ENCODE measurements around the gene COA8. TPM values are rescaled to one million over a fixed set of nuclear protein-coding genes. Genes with fewer than 3 reads are reported as not detected.

Gene COA8
- total RNA-seq, 1 donor from 2014 or later: 42.0 TPM

DNA sequence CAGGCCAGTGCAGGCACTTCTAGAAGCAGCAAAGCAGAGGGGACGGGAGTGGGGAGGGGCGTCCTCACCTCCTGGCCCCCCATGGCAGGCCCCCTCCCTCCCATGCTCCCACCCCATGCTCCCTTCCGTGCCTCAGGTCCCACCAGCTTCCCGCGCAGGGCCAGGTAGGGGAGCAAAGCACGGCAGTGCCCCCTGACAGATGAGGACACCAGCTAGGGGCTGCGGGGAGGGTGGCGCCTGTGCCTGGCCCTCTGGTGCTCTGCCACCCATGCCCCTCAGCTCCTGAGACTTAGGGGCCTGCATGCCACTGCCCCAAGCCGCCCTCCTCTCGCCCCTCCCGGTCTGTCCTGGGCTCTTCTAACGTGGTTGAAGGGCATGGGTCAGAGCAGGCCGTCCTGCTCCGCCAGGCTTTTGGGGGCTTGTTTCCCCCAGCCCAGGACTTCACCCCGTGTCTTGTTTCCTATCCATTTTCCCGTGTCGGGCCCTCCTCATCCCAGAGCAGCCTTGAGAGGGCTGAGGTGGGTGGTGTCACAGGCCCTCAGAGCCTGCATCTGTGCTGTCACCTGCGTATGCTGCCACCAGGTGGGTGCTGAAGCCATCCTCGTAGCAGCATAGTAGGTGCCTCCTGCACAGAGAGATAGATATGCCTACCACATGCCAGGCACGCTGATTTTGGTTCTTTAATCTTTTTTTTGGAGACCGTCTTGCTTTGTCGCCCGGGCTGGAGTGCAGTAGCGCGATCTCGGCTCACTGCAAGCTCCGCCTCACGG, 23.5 kb upstream of the COA8 start:
- H3K9me3 Mint-ChIP-seq (ENCODE audit: unreplicated experiment): no peaks in the 10 kb centered on the region
- TF ChIP-seq, protein P1, sequence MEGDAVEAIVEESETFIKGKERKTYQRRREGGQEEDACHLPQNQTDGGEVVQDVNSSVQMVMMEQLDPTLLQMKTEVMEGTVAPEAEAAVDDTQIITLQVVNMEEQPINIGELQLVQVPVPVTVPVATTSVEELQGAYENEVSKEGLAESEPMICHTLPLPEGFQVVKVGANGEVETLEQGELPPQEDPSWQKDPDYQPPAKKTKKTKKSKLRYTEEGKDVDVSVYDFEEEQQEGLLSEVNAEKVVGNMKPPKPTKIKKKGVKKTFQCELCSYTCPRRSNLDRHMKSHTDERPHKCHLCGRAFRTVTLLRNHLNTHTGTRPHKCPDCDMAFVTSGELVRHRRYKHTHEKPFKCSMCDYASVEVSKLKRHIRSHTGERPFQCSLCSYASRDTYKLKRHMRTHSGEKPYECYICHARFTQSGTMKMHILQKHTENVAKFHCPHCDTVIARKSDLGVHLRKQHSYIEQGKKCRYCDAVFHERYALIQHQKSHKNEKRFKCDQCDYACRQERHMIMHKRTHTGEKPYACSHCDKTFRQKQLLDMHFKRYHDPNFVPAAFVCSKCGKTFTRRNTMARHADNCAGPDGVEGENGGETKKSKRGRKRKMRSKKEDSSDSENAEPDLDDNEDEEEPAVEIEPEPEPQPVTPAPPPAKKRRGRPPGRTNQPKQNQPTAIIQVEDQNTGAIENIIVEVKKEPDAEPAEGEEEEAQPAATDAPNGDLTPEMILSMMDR (IDR thresholded peaks at IDR 0.05): no peak
- H3K36me3 Mint-ChIP-seq (ENCODE audit: unreplicated experiment): no peaks in the 10 kb centered on the region
- H3K27ac Mint-ChIP-seq (ENCODE audit: unreplicated experiment): peak overlapping the region; percentile 44
- DNase-seq (ENCODE audit: extremely low spot score, unreplicated experiment): no peak
- peaks cover 43% of the 10 kb centered on the region for H3K4me1 Mint-ChIP-seq (ENCODE audit: unreplicated experiment)
- no peak overlapping the region for H3K4me3 Mint-ChIP-seq (ENCODE audit: unreplicated experiment)
- no peaks in the 10 kb centered on the region for H3K27me3 Mint-ChIP-seq (ENCODE audit: unreplicated experiment)

DNA sequence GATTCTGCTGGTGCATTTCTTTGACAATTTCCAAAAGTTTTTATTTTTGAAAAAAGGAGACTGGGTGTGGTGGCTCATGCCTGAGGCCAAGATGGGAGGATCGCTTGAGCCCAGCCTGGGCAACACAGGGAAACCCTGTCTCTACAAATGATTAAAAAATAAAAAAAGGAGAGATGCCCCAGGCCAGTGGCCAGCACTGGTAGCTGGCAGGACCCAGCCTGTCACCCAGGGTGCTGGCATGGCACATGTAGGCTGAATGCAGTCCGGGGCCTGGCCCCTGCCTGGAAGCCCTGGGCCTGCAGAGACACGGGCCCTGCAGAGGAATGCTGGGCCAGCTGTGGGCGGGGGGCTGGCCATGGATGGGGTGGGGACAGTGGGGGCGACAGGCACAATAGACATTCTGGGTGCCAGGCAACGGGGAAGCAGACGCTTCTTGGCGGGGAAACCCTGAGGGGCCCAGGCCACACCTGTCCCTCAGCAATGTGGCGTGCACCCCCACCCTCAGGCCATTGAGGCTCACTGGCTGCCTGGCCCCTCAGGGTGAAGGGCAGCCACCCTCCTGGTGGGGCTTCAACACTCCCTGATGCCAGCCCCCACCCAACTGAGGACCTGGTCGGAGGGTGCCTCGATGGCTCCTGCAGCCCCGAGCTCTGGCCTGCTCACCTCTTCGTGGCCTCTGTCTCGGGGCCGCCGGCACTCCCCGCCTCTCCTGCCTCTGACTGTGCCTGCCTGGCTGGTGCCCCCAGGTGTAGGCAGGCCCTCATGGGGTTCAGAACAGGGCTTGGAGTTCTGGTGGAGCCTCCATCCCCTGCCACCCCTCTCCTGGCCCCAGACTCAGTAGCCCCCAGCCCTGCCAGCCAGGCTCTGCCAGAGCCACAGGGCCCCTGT, 21.7 kb upstream of the COA8 start:
- H3K27me3 Mint-ChIP-seq (ENCODE audit: unreplicated experiment): no peaks in the 10 kb centered on the region
- peak overlapping the region; percentile 89 for H3K27ac Mint-ChIP-seq (ENCODE audit: unreplicated experiment)
- TF ChIP-seq, protein P1 (IDR thresholded peaks at IDR 0.05): no peak
- DNase-seq (ENCODE audit: extremely low spot score, unreplicated experiment): no peak
- no peaks in the 10 kb centered on the region for H3K36me3 Mint-ChIP-seq (ENCODE audit: unreplicated experiment)
- H3K4me1 Mint-ChIP-seq (ENCODE audit: unreplicated experiment): peaks cover 44% of the 10 kb centered on the region
- no peaks in the 10 kb centered on the region for H3K9me3 Mint-ChIP-seq (ENCODE audit: unreplicated experiment)
- peak overlapping the region; percentile 38 for H3K4me3 Mint-ChIP-seq (ENCODE audit: unreplicated experiment)

DNA sequence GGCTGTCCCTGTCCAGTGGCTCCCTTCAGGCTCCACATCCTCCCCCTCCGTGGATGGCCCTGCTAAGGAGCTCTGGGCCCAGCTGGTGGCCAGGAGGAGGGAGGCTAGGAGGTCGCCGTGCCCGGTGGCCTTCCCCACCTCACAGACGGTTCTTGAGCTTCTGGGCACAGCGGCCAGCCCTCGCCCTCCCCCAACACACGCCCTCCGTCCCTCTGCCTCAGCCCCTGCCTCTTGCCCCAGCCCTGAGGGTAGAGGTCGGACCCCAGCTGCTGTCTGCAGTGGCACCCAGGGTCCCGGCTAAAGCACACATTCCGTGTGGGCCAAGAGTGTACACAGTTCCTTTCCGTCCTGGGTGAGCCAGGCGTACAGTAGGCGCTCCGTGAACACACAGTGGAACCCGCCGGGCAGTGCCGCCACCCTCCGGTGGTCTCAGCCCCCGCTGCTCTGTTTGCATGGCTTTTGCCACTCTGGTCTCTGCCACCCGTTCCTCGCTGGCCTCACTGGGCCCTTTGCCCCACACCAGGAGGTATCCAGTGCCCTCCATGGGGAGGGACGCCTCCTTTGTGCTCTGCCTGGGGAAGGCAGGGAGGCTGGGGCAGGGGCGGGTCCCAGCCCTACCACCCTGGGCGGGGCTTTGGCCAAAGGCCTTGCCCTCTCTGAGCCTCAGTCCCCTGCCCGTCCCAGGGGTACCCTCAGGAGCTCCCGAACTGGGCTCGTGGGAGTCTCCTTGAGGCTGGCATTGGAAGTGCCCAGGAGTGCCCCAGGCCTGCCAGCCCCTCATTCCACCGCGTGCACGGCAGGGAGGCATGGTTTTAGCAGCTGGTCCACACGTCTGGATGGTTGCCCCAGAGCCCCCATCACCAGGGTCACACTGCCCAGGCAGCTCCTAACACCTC, 20.8 kb upstream of the COA8 start:
- no peak overlapping the region for H3K4me3 Mint-ChIP-seq (ENCODE audit: unreplicated experiment)
- H3K9me3 Mint-ChIP-seq (ENCODE audit: unreplicated experiment): no peaks in the 10 kb centered on the region
- H3K27ac Mint-ChIP-seq (ENCODE audit: unreplicated experiment): peak overlapping the region; percentile 89
- TF ChIP-seq, protein P1 (IDR thresholded peaks at IDR 0.05): no peak
- H3K36me3 Mint-ChIP-seq (ENCODE audit: unreplicated experiment): no peaks in the 10 kb centered on the region
- DNase-seq (ENCODE audit: extremely low spot score, unreplicated experiment): no peak
- H3K27me3 Mint-ChIP-seq (ENCODE audit: unreplicated experiment): no peaks in the 10 kb centered on the region
- peaks cover 43% of the 10 kb centered on the region for H3K4me1 Mint-ChIP-seq (ENCODE audit: unreplicated experiment)

DNA sequence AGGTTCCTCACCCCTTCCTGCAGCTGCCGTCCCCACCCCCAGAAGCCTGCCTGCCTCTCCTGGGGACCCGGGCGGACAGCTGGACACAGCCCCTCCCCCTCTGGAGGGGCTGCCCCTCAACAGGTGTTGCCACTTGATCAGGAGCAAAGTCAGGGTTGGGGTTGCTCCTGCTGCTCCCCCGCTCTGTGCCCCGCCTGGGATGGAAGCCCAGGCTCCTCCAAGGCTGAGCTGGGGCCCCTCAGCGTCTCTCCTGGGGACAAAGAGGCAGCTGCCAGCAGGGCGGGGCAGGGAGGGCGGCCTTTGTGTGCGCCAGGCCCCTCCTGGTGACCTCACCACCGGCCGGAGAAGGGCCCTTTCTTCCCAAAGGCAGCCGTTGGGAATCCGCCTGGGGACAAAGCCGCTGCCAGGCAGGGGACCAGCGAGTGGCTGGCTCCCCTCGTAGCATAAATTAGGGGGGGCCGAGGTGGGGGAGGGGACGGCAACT, 20.1 kb upstream of the COA8 start:
- DNase-seq (ENCODE audit: extremely low spot score, unreplicated experiment): no peak
- no peaks in the 10 kb centered on the region for H3K36me3 Mint-ChIP-seq (ENCODE audit: unreplicated experiment)
- no peak overlapping the region for H3K27ac Mint-ChIP-seq (ENCODE audit: unreplicated experiment)
- H3K9me3 Mint-ChIP-seq (ENCODE audit: unreplicated experiment): no peaks in the 10 kb centered on the region
- H3K27me3 Mint-ChIP-seq (ENCODE audit: unreplicated experiment): no peaks in the 10 kb centered on the region
- H3K4me3 Mint-ChIP-seq (ENCODE audit: unreplicated experiment): no peak overlapping the region
- H3K4me1 Mint-ChIP-seq (ENCODE audit: unreplicated experiment): peaks cover 39% of the 10 kb centered on the region
- TF ChIP-seq, protein P1 (IDR thresholded peaks at IDR 0.05): no peak

All from osteocyte (in vitro differentiated cells).